GM21447 (cell line): ENCODE data around the gene TTLL6.

ENCODE experiments used
- ATAC-seq: cut with Tn5 transposase; IDR thresholded peaks from one replicate; pipeline ENCODE4 v1.9.1; 2021; ENCODE audit not compliant: unreplicated experiment

The TTLL6 gene

DNA sequence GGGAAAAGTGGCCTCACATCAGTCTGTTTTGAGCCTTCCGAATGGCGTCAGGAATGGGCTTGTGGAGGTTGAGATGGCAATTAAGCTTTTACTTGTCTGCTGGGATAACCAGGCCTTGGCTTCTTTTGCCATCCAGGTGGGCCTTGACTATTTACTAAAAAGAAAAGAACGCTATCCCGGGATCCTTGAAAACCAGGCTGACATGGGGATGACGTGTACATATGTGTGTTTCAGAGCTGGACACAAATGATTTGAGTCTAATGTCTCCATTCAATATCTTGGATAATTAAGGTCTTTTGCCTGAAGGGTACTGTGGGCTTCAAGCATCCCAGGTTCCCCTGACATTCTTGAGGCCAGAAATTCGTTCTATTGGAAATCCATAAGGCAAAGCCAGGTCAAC lies 55.9 kb downstream of the TTLL6 start:
- no peak for ATAC-seq

DNA sequence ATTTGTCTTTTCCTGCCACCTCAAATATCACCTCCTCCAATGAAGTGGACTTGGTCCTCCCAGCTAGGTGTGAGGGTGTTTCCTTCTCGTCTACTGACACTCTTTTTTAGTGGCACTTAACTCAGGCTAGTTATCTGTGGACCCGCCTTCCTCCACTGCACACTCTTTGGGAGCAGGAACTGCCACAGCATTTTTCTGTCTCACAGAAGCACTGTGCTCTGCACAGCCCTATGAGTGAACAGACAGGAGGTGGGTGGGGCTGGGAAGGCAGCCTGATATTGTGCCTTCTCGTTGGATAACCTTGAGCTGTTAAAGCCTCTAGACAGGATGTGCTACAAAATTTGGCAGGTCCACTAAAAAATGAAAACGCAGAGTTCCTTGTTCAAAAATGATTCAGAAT lies 56.6 kb downstream of the TTLL6 start:
- no peak for ATAC-seq

DNA sequence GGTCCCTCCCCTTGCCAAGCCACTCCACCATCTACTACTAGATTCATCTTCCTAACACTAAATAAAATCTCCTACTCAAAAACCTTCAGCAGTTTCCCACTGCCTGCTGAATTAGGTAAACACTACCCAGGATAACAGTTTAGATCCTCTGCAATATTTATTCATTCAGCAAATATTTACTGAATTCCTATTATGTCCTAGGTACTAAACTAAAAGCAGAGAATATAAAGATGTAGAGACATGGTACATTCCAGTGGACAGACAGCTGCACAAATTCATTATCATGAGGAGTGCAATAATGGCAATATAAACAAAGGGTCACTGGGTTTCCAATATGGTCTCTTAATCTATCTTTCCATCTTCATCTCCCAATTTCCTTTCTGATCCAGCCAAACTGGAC lies 57.7 kb downstream of the TTLL6 start:
- no peak for ATAC-seq

DNA sequence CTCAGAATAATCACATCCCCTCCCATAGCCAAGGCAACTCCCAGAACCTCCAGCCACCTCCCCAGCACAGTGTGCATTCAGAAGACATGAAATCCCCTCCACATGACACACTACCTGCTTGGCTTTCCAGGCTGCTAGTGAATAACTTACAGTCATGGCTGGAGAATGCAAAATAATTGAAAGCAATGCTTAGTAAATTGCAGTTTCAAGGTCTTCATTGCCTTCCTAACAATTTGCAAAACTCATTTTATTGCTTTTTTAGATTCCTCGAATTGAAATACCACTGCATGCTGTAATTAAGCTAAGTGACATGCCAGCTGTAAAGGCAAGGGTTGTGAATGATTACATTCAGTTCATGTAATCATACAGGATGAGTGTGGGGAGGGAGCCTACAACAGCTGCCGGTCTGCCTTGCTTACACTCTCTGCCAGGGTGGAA lies 59.5 kb downstream of the TTLL6 start:
- ATAC-seq: no peak

DNA sequence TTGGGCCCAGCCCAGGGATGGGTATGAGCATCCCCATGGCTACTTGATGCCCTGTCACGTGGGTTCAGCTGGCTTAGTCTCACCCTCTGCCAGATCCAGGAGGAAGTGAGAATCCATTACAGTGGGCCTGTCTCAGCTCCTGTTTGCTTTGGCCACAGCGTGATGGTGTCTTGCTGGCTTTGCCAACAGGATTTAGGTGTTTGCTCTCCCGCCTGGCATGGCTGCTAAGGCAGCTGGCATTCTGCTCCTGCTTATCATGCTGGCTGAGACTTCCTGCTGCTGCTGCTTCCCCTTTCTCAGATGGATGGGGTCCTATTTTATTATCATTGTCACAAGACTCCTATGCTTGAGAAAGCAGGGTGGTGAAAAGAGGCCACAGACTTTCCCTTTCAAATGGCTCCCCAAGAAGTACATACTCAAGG lies 60.2 kb downstream of the TTLL6 start:
- no peak for ATAC-seq

DNA sequence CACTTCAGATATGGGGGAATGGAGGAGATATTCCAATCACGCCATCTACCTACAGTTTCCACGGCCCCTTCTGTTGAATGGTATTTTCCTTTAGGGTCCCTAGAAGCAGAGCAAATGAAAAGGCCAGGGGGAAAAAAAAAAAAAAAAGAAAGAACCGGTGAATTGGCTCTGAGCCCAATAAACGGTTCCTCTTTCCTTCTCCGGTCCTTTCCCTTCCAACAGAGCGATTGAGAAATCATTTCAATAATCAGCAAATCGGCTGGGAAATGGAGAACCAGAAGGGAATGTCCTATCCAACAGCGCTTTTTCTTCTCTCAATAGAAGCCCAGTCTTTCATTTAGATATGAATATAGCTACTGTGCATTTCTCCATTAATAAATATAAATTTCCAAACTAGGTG lies 61.7 kb downstream of the TTLL6 start:
- ATAC-seq: no peak

DNA sequence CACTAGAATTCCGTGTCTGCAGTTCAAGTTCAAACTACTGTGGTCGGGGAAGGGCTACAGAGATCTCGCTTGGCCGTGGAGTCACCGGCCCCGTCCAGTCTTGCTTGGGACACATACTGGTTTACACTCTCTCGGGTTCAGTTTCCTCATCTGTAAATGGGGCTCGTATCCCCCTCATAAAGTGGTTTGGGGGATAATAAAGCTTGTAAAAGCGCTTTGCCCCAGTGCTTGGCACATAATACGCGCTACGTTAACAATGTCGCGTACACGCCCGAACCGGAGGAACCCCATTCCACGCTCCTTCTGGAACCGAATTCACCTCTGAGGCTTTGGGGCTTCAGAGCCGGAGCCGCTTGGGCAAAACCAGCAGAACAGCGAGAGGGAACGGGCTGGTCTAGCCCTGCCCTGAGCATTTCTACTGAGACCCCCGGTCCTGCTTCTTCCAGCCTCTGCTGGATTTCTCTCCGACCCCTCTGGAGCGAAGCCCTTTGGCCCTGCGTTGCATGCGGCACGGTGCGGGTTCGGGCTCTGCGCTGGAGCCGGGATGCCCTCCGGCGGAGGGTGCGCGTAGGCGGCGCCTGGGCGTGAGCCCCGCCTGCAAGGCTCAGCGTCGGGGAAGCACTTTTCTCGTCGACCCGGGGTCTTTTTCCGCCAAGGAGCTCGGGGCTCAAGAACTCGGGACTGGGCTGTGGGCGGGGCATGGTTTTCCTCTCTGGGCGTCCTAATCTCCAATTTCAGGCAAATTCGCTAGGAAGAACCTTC lies 62.3 kb downstream of the TTLL6 start:
- ATAC-seq: no peak

DNA sequence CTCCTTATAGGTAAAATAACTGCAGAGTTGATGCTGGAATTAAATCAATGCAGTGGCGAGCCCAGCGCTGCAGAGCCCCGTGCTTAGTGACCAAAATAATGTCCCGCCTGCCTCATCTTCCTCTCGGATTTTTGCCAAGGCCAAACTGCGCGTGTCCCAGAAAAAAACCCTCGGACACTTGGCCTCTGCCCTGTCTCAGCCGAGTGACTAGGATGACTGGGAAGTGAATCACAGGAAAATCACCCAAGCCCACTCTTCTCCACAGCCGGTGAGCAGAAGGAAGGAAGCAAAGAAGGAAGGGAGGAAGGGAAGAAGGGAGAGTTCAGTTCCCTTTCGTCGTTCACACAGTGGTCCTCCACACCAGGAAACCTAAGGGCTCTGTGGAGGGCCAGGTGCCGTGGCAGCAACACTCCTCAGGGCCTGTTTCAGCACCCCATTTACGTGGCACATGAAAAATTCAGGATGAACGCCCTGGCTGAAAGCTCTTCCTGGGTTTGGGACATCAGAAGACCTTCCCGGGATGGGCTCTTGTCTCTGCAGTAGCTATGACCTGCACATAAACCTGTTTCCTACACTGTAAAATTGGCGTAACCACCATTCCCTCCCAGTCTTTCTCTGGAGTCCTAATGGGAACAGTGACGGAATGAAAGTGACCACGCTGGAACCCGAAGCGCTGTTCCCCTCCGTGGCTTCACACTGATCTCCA lies 63.1 kb downstream of the TTLL6 start:
- no peak for ATAC-seq

DNA sequence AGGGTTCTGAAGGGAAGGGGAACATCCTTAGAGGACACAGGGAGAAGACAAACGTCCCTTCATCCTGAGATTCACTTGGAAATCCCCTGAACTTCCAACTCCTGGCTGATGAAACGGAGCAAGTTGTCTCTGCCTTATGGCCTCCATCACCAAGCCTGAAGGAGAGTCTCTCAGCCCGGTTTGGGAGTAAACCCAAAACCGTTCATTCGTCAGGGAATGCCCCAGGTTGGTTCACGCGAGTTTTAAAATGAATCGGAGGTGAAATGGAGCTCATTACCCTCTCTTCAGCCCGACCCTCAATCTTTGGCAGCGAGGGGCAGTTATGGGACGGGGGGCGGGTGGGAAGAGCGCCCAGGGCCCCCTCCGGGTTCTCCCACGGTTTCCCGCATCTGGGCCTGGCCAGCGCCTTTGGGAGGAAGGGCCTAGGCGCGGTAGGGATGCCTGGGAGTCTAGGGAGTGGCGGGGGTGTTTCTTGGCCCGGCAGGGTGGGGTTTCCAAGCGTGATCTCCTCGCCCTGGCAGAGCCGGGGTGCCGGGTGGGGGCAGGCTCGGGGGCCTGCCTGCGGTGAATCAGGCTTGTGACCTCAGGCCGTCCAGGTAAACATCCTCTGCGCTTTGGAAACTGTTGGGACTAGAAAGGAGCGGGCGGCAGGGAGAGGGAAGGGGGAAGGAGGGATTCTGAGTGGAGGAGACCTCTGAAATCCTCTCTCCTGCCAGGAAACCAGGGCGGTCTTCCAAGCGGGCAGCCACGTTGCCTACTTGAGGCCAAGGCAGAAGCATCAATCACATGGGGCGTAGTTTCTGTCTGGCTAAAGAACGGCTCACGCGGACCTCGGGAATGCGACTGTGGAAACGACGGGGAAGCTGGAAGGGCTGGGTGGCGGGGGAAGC lies 64.4 kb downstream of the TTLL6 start:
- no peak for ATAC-seq

DNA sequence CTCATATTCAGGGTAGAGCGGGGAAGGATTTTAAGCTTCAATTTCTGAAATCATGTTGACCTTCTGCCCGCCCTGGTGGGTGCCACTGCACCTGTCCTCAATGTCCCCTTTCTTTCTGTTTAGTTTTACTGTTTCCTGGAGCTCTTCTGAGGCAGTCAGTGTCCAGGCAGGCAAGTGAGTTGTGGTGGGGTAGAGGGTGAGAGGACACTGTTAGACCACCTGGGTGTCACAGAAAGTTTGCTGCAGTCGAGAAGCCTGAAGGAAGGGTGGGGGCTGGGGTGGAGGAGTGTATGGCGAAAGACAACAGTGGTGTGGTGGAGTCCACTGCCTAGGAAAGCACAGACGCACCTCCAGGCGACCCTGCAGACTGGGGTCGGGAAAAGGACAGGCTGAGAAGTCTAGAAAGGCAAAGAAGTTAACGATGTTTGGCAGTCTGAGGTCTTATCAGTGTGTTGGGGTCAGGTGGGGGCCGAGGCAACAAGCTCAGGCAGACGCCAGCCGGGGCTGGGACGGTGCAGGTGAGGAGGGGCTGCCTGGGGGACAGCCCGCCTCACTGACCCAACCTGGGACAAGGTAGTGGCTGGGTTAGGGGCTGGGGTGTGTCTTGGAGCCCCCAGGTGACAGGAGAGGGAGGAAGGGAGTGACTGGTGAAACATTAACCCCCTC lies 65.2 kb downstream of the TTLL6 start:
- ATAC-seq: no peak

DNA sequence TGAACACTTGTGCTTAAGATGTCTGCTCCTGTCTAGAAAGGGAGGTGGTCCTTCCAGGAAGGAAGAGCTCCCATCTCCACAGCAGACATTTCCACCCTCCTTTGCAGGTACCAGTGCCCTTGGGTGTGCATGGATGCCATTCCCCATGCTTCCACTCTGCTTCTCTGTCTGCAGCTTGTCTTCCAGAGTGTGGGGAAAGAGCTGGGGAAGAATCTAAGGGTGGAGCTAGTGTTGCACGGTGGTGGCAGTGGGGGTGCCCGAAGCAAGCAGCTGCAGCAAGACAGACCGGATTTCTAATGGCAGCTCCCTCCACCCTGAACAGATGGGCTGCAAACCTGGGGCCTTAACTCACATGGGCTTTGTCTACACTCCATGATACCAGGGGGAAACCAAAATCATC lies 65.9 kb downstream of the TTLL6 start:
- no peak for ATAC-seq

DNA sequence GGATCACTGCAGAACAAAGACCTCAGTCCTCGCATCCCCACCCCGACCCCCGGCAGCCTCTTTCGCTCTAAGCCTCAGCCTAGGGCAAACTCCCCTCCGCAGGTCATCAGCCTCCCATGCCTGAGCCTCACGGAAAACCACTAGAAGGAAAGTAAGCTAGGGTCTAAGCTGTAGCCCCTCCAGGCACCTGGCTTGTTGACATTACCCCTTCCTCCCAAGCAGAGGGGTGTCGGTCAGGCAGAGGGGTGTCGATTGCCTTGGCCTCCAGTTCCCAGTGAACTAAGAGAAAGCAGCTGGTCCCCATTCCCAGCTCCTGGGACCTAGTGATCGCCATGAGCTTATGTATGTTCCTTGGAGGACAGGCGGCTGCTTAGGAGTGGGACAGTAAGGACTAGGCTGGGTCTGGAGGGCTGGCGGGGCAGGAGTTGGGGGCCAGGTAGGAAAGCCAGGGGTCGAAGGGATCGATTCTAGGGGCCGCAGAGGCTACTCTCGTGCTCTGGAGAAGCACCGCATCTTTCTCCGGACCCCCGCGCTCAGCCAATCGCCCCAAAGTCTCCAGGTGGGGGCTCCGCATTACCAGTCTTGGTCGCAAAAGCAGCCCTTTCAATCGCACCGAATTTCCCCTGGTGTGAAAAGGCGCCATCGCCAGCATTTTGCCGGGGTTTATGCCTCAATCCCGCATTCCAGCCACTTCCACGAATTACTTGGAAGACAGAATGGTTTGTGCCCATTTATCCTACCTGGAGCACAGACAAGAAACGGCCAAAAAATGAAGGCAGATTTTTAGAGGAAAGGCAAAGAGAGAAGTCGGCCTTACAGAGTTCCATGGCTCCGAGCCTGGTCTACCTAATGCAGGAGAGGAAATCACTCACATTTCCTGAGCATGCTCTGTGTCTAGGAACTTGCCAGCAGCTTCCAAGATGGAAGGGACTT lies 67.1 kb downstream of the TTLL6 start:
- no peak for ATAC-seq

DNA sequence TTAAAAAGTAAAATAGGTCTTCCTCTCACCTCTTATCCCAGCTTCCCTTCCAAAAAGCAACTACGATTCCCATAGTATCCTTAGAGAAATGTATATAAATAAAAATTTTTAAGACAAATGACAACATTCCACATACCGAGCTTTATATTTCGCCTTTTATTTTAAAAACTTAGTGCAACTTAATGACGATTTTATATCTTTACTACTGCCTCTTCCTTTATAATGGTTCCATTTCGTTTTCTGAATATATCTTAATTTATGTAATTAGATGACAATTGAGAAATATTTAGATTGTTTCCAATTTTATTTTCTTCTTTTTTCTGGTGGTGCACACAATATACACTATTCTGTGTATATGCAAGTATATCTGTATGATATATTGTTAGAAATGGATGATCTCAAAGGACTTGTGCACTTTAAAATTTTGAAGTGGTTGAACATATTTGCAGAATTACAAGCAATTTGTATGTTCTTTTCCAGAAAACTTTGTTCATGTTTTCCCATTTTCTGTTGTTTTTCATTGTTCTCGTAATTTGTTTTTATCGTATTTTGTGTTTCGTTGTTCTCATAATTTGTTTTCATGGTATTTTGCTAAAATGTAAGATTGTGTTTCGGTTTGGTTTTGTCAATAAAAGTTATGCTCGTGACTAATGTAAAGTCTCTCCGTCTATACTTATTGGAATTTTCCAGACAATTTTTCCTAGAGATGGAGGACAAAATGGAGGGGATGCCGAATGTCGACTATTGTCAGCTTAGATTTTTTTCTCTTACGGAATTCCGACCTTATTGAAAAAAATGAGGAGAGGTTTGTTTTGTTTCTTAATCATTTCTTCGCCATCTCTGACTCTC lies 68.1 kb downstream of the TTLL6 start:
- no peak for ATAC-seq

DNA sequence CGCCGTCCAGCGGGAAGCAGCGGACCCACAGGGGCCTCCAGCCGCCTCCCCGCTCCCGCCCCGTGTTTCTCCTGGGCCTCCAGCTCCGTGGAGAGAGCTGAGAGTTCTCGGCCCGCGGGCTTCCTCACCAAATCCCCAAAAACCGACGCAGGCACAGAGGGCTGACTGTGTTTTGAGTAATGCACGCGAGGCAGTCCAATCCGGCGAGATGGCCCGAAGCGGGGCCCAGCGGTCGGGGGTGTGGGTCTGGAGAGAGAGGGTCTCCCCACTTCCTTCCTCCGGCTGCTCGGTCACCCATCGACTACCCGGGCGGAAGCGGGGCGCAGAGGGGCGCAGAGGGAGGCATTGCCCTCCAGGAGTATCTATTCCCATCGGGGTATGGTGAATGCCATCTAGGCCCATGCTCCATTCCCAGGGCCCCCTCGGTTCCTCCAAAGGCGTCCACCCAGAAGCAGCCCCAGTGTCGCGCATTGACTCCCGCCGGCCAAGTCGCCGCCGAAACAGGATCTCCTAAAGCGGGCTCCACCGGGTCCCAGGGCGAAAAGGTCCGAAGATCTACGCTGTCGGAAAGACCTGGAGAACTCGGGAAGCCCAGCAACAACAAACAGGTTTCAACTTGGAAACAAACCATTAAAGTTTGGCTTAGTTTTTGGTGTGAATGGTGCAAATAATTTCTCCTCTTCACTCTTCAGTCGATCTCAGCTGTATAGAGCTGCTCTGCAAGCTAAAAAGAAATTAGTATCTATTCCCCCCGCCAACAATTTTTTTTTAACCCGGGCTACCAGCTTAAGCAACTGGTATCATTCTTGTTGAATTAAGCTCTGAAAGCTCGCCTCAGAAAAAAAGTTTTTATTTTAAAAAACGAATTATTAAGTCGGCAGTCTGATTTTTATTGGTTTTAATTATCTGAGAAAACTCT lies 69.3 kb downstream of the TTLL6 start:
- no peak for ATAC-seq

DNA sequence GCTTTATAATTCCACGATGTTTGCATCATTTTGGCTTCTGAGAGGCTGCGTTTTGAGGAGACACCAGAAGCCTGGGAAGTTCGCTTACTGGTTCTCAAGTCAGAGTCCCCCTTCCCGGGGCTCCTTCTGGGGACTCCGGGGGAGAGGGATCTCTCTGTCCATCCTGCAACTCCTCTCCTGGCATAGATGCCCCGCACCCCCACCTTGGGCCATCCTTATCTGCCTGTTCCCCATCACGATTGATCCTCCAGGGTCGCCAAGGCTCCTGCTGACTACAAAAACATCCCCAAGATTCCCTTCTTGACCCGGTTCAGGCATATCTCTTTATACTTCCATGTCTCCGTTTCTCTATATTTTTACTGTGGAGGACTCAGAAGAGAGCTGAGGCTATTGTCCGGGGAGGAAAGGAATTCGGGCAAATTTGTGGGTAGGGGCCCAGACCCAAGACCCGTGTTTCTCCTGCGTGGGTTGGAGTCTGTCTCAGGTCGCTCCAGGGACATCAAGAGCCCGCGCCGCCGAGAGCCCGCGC lies 70.0 kb downstream of the TTLL6 start:
- no peak for ATAC-seq

DNA sequence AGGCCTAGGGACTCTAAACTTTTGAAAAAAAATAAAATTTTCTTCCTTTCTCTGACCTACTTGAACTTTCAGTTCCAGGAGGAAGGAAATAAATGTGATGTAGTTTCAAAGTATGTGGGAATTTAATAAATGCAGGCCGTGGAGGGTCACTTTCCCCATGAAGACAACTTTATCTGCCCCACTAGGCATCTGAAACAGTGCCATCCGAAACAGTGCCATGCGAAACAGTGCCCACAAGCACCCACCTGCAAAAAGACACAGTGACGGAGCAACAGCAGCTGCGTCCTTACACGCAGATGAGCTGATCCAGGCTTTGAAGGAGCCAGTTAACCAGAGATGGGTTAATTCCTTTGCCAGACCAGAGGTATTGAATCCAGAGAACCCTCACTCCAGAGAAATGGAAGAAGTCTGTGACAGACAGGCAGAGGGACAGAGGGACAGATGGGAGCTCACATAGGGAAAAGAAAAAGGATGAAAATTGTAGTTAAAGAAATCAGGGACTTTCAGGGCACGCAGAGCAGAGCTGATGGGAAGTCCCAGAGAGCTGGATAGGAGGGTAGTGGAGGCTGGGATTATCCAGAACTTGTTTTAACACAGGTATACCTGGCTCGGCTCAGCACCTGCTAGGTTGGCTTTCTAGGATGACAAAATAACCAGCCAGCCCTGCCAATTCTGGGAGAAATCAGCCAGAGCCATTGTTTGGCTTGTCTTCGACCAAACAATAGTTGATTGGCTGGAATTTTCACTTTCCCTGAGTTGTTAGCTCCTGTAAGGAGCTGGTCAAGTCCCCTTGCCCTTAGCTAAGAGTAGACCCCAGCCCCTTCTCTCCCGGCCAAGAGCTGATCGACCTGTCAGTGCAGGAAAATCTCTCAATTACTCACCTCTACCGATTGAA lies 71.4 kb downstream of the TTLL6 start:
- ATAC-seq: no peak

DNA sequence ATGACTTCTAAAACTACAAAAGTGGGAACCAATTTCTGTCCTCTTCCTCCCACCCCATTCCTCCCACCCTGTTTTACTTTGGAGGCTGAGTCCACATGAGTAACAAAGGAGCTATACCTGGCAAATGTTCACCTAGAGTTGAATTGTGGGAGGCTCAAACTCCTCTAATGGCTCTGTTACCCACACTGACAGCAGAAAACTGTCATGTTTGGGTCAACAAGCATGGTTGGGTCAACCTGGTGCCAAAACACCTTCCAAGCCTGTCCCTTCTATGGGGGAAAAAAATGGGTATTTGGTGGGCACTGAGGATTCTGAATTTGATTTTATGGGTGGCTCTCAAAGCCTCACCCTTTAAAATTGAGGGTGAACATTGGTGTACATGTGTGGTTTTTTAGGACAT lies 76.5 kb downstream of the TTLL6 start:
- no peak for ATAC-seq
